Measurements from ENCODE around the gene ZNF274.
A peak's percentile ranks its signal among the peaks of the same experiment; 100 is the strongest.

The ZNF274 gene

GRCh38 chr19:58166708-58167280, 16.1 kb upstream of the ZNF274 start:
- no peaks in the 10 kb centered on the region for H3K27me3 ChIP-seq (ENCODE audit: insufficient read depth, low read length)
- H3K9me3 ChIP-seq (ENCODE audit: insufficient read depth, low read depth, low read length): peaks cover 75% of the 10 kb centered on the region

GRCh38 chr19:58170860-58171259, 12.0 kb upstream of the ZNF274 start:
- no peaks in the 10 kb centered on the region for H3K27me3 ChIP-seq (ENCODE audit: insufficient read depth, low read length)
- peaks cover 72% of the 10 kb centered on the region for H3K9me3 ChIP-seq (ENCODE audit: insufficient read depth, low read depth, low read length)
- no peak overlapping the region for H3K27ac ChIP-seq (ENCODE audit: low read length)
- no peaks in the 10 kb centered on the region for H3K4me1 ChIP-seq (ENCODE audit: insufficient read depth, low read length)
- H3K4me3 ChIP-seq (ENCODE audit: low read length): no peak overlapping the region
- no peaks in the 10 kb centered on the region for H3K36me3 ChIP-seq (ENCODE audit: insufficient read depth, low read depth, low read length)
- H3K9ac ChIP-seq (ENCODE audit: low read depth, low read length): no peak overlapping the region

More at GRCh38 chr19:58166708-58167280, 16.1 kb upstream of the ZNF274 start:
- Histone ChIP-seq H3K27ac (ENCODE audit: low read length) (no peak overlapping the region), H3K9ac (ENCODE audit: low read depth, low read length) (no peak overlapping the region), H3K36me3 (ENCODE audit: insufficient read depth, low read depth, low read length) (no peaks in the 10 kb centered on the region), H3K4me3 (ENCODE audit: low read length) (no peak overlapping the region), H3K4me1 (ENCODE audit: insufficient read depth, low read length) (no peaks in the 10 kb centered on the region)

- Histone ChIP-seq H3K9me3 (ENCODE audit: insufficient read depth, low read depth, low read length) (peaks cover 69% of the 10 kb centered on the region), H3K27ac (ENCODE audit: low read length) (no peak overlapping the region), H3K36me3 (ENCODE audit: insufficient read depth, low read depth, low read length) (peaks cover 24% of the 10 kb centered on the region), H3K4me1 (ENCODE audit: insufficient read depth, low read length) (no peaks in the 10 kb centered on the region), H3K9ac (ENCODE audit: low read depth, low read length) (no peak overlapping the region), H3K4me3 (ENCODE audit: low read length) (peak overlapping the region; percentile 96), H3K27me3 (ENCODE audit: insufficient read depth, low read length) (no peaks in the 10 kb centered on the region)
These were observed 822 bp upstream of the ZNF274 start for GRCh38 chr19:58181902-58182576.

DNA sequence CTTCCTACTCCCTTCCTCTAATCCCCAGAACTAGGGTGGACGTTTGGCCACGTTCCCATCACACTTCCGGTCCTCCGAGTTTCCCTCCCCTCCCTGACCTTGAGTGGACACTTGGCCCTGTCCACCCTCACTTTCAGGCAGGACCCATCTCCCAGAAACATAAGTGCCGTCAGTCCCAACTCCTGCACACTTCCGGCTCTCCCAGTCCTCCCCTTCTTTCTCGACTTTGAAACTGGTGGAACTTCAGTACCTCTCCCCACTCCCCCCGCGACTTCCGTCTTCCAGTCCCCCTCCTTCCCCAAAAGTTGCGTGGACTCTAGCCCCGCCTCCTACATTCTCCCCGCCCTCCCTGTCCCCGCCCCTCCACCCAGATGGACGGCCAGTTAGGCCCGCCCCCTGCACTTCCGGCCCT, 278 bp upstream of the ZNF274 start:
- peaks cover 66% of the 10 kb centered on the region for H3K9me3 ChIP-seq (ENCODE audit: insufficient read depth, low read depth, low read length)
- no peaks in the 10 kb centered on the region for H3K27me3 ChIP-seq (ENCODE audit: insufficient read depth, low read length)
- peak overlapping the region; percentile 87 for H3K27ac ChIP-seq (ENCODE audit: low read length)
- no peak overlapping the region; the same call in 1 of the 2 replicates for H3K9ac ChIP-seq (ENCODE audit: low read depth, low read length)
- H3K4me1 ChIP-seq (ENCODE audit: insufficient read depth, low read length): no peaks in the 10 kb centered on the region
- peaks cover 29% of the 10 kb centered on the region for H3K36me3 ChIP-seq (ENCODE audit: insufficient read depth, low read depth, low read length)
- H3K4me3 ChIP-seq (ENCODE audit: low read length): peak overlapping the region; percentile 96

GRCh38 chr19:58183817-58184215, 955 bp downstream of the ZNF274 start:
- Histone ChIP-seq H3K9me3 (ENCODE audit: insufficient read depth, low read depth, low read length) (peaks cover 67% of the 10 kb centered on the region), H3K27ac (ENCODE audit: low read length) (no peak overlapping the region), H3K4me3 (ENCODE audit: low read length) (peak overlapping the region; percentile 96), H3K27me3 (ENCODE audit: insufficient read depth, low read length) (no peaks in the 10 kb centered on the region), H3K36me3 (ENCODE audit: insufficient read depth, low read depth, low read length) (peaks cover 31% of the 10 kb centered on the region), H3K4me1 (ENCODE audit: insufficient read depth, low read length) (no peaks in the 10 kb centered on the region), H3K9ac (ENCODE audit: low read depth, low read length) (peak overlapping the region; percentile 94)

DNA sequence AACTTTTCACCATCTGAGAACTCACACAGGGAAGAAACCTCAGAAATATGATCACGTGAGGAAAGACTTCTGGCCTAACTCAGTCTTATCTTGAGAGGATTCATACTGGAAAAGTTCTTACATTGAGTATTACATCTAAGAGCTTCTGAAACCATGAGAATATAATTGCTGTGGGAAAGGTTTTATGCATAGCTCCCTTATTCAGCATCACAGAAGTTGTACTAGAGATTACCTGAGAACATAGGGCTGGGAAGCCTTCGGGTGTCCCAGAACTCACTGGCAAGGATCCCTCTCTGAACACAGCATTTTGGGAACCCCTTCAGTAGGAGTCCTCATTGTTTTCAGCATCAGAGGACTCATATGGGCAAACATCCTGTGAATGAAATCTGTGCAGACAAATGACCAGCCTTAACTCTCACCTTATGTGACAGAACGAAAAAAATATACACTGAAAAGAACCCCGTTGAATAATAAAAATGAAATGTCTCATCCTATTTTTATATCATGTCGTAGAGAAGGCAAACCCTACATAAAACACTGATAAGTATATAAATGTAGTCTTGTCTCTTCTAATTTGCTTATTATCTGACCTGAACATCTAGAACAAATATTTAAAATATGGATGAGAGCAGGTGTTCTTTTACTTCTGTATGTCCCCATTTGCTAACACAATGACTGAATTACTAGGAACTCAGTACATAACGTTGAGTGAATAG, 14.2 kb downstream of the ZNF274 start:
- Histone ChIP-seq H3K4me3 (ENCODE audit: low read length) (0 out of 2 replicates have a peak overlapping the region, but pooled peaks have one; percentile 18), H3K36me3 (ENCODE audit: insufficient read depth, low read depth, low read length) (peaks cover 95% of the 10 kb centered on the region), H3K9ac (ENCODE audit: low read depth, low read length) (no peak overlapping the region), H3K27ac (ENCODE audit: low read length) (no peak overlapping the region), H3K9me3 (ENCODE audit: insufficient read depth, low read depth, low read length) (peaks cover 97% of the 10 kb centered on the region), H3K4me1 (ENCODE audit: insufficient read depth, low read length) (no peaks in the 10 kb centered on the region), H3K27me3 (ENCODE audit: insufficient read depth, low read length) (no peaks in the 10 kb centered on the region)

- peaks cover 74% of the 10 kb centered on the region for H3K36me3 ChIP-seq (ENCODE audit: insufficient read depth, low read depth, low read length)
- no peak overlapping the region for H3K9ac ChIP-seq (ENCODE audit: low read depth, low read length)
- no peak overlapping the region for H3K4me3 ChIP-seq (ENCODE audit: low read length)
- H3K27ac ChIP-seq (ENCODE audit: low read length): no peak overlapping the region
- H3K4me1 ChIP-seq (ENCODE audit: insufficient read depth, low read length): no peaks in the 10 kb centered on the region
- H3K27me3 ChIP-seq (ENCODE audit: insufficient read depth, low read length): no peaks in the 10 kb centered on the region
- peaks cover 98% of the 10 kb centered on the region for H3K9me3 ChIP-seq (ENCODE audit: insufficient read depth, low read depth, low read length)
These were observed 21.1 kb downstream of the ZNF274 start for GRCh38 chr19:58203814-58204475.

DNA sequence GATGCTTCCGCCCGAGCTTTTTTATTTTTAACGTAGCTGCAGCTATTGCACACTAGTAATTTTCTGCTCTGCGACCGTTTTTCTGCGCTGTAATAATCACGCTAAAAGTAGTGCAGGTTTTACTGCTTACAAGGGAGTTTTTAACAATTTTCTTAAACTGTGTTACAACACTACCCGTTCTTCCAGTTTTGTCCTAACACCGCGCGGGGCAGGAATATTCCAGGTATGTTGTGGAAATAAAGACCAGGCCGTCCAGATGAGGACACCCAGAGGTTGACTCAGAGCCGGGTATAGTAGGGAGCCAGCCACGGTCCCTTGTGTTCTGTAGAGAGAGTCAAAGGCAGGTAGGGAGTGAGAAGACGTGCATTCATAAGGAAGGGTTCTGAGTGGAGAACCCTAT, 21.7 kb downstream of the ZNF274 start:
- H3K4me1 ChIP-seq (ENCODE audit: insufficient read depth, low read length): no peaks in the 10 kb centered on the region
- H3K27ac ChIP-seq (ENCODE audit: low read length): no peak overlapping the region
- H3K9me3 ChIP-seq (ENCODE audit: insufficient read depth, low read depth, low read length): peaks cover 93% of the 10 kb centered on the region
- no peak overlapping the region for H3K9ac ChIP-seq (ENCODE audit: low read depth, low read length)
- H3K27me3 ChIP-seq (ENCODE audit: insufficient read depth, low read length): no peaks in the 10 kb centered on the region
- H3K36me3 ChIP-seq (ENCODE audit: insufficient read depth, low read depth, low read length): peaks cover 74% of the 10 kb centered on the region
- H3K4me3 ChIP-seq (ENCODE audit: low read length): no peak overlapping the region

DNA sequence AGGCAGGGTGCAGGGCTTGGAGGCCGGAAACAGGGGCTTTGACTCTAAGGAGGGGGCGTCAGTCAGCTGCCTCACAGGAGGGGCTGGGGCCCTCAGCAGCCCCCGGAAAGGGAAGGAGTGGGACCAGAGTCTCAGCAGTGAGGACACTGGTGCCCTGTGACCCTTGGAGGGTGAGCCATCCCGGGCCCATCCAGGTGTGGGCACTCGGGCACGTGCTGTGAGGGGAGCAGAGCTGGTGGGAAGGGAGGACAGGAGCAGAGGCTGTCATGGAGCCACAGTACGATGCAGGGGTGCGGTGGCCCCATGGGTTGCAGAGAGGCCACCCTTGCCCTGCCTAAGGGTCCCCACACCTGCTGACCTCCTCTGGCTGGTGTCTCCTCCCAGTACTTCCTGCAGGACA, 26.7 kb downstream of the ZNF274 start:
- Histone ChIP-seq H3K9me3 (ENCODE audit: insufficient read depth, low read depth, low read length) (peaks cover 90% of the 10 kb centered on the region), H3K4me3 (ENCODE audit: low read length) (no peak overlapping the region), H3K36me3 (ENCODE audit: insufficient read depth, low read depth, low read length) (peaks cover 89% of the 10 kb centered on the region), H3K27ac (ENCODE audit: low read length) (no peak overlapping the region), H3K4me1 (ENCODE audit: insufficient read depth, low read length) (no peaks in the 10 kb centered on the region), H3K9ac (ENCODE audit: low read depth, low read length) (no peak overlapping the region), H3K27me3 (ENCODE audit: insufficient read depth, low read length) (no peaks in the 10 kb centered on the region)

- H3K27ac ChIP-seq (ENCODE audit: low read length): no peak overlapping the region
- no peaks in the 10 kb centered on the region for H3K27me3 ChIP-seq (ENCODE audit: insufficient read depth, low read length)
- no peak overlapping the region for H3K4me3 ChIP-seq (ENCODE audit: low read length)
- H3K9ac ChIP-seq (ENCODE audit: low read depth, low read length): no peak overlapping the region
- no peaks in the 10 kb centered on the region for H3K4me1 ChIP-seq (ENCODE audit: insufficient read depth, low read length)
- peaks cover 71% of the 10 kb centered on the region for H3K9me3 ChIP-seq (ENCODE audit: insufficient read depth, low read depth, low read length)
- peaks cover 69% of the 10 kb centered on the region for H3K36me3 ChIP-seq (ENCODE audit: insufficient read depth, low read depth, low read length)
These were observed 29.6 kb downstream of the ZNF274 start for GRCh38 chr19:58212336-58213074.

DNA sequence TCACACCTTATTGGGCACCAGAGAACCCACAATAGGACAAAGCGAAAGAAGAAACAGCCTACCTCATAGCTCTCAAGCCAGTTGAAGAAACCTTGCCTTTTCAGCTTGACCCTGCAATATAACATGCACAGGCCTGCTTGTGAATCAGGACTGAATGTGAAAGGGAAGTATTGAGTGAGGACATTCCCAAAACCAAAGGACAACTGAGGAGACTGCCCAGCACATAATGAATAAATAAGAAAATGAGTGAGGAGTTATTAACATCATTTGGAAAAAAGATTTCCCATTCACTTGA, 30.2 kb downstream of the ZNF274 start:
- Histone ChIP-seq H3K4me3 (ENCODE audit: low read length) (no peak overlapping the region), H3K4me1 (ENCODE audit: insufficient read depth, low read length) (no peaks in the 10 kb centered on the region), H3K36me3 (ENCODE audit: insufficient read depth, low read depth, low read length) (peaks cover 64% of the 10 kb centered on the region), H3K9ac (ENCODE audit: low read depth, low read length) (no peak overlapping the region), H3K27ac (ENCODE audit: low read length) (no peak overlapping the region), H3K9me3 (ENCODE audit: insufficient read depth, low read depth, low read length) (peaks cover 66% of the 10 kb centered on the region), H3K27me3 (ENCODE audit: insufficient read depth, low read length) (no peaks in the 10 kb centered on the region)
